DOHH2 (cell line): Measurements from ENCODE around the gene CDNF.
"Not testable (repeated sequence)": the region's sequence is repeated elsewhere in the genome, so short reads cannot be mapped to it uniquely, and the experiment has no call there.

Experiments
- H3F3A ChIP-seq: fragments of 200-600 bp; sonication (generic), shearing (Covaris generic); 2 replicates; pipeline ENCODE4 v1.6.0; 2016; ENCODE audit warnings: antibody characterized with exemption, mild to moderate bottlenecking; ENCODE audit not compliant: control insufficient read depth, insufficient read depth
- H3K27ac ChIP-seq: fragments of 200-600 bp; sonication (generic); 2 replicates; pipeline ENCODE4 v1.5.1; 2014; ENCODE audit warnings: low read depth, mild to moderate bottlenecking, low read length, moderate library complexity
- H3K27me3 ChIP-seq: fragments of 200-600 bp; sonication (generic); 2 replicates; pipeline ENCODE4 v1.6.1; 2014; ENCODE audit warnings: mild to moderate bottlenecking, low read length, mixed read lengths; ENCODE audit not compliant: control insufficient read depth
- H3K36me3 ChIP-seq: fragments of 200-600 bp; sonication (generic); 2 replicates; pipeline ENCODE4 v1.6.1; 2014; ENCODE audit warnings: mild to moderate bottlenecking, low read length, moderate library complexity, mixed read lengths; ENCODE audit not compliant: control insufficient read depth
- H3K4me1 ChIP-seq: fragments of 200-600 bp; sonication (generic); 2 replicates; pipeline ENCODE4 v1.6.1; 2014; ENCODE audit warnings: mild to moderate bottlenecking, low read length, mixed read lengths; ENCODE audit not compliant: control insufficient read depth
- H3K4me2 ChIP-seq: fragments of 200-600 bp; sonication (generic); 2 replicates; pipeline ENCODE4 v1.6.0; 2014; ENCODE audit warnings: mild to moderate bottlenecking, low read length, moderate library complexity
- H3K4me3 ChIP-seq: fragments of 200-600 bp; sonication (generic); 2 replicates; pipeline ENCODE4 v1.5.1; 2014; ENCODE audit warnings: mild to moderate bottlenecking, low read length, mixed read lengths
- H3K79me2 ChIP-seq: fragments of 200-600 bp; sonication (generic); 2 replicates; pipeline ENCODE4 v1.6.1; 2014; ENCODE audit warnings: mild to moderate bottlenecking, low read length, mixed read lengths; ENCODE audit not compliant: control insufficient read depth
- H3K9me2 ChIP-seq: fragments of 200-600 bp; sonication (generic); replicated peaks from 2 replicates; pipeline ENCODE4 v1.6.1; 2014; ENCODE audit warnings: mild to moderate bottlenecking, low read length, mixed read lengths; ENCODE audit not compliant: control insufficient read depth
- H3K9me3 ChIP-seq: fragments of 200-600 bp; sonication (generic); 2 replicates; pipeline ENCODE4 v1.6.1; 2014; ENCODE audit warnings: antibody characterized with exemption, low read length, mixed read lengths; ENCODE audit not compliant: control insufficient read depth, insufficient read depth
- H4K20me1 ChIP-seq: fragments of 200-600 bp; sonication (generic); 2 replicates; pipeline ENCODE4 v1.6.0; 2014; ENCODE audit warnings: low read depth, mild to moderate bottlenecking, antibody characterized with exemption, low read length, moderate library complexity; ENCODE audit not compliant: control insufficient read depth, insufficient read depth
- CTCF ChIP-seq: fragments of 200-600 bp; sonication (generic); IDR thresholded peaks from one replicate; pipeline ENCODE4 v1.5.1; 2014; ENCODE audit warnings: antibody characterized with exemption, mild to moderate bottlenecking, low read depth, low read length; ENCODE audit not compliant: poor library complexity, severe bottlenecking
- EZH2phosphoT487 ChIP-seq: fragments of 200-600 bp; sonication (generic); IDR thresholded peaks from 2 replicates; pipeline ENCODE4 v1.6.1; 2017; ENCODE audit warnings: borderline replicate concordance, mild to moderate bottlenecking, antibody characterized with exemption, low read length, moderate library complexity, mixed read lengths

CDNF gene

GRCh38 chr10:14820775-14821154 lies 17.1 kb downstream of the CDNF start:
- H3K27me3 ChIP-seq = no peaks in the 10 kb centered on the region
- no peaks in the 10 kb centered on the region for H3F3A ChIP-seq
- no peaks in the 10 kb centered on the region for H3K9me3 ChIP-seq
- TF ChIP-seq EZH2phosphoT487 (no peak), CTCF (no peak)
- no peaks in the 10 kb centered on the region for H3K9me2 ChIP-seq
- H3K4me1 ChIP-seq = peaks cover 28% of the 10 kb centered on the region
- H3K27ac ChIP-seq = no peak overlapping the region
- H3K36me3 ChIP-seq = no peaks in the 10 kb centered on the region
- 0 out of 2 replicates have a peak overlapping the region, but pooled peaks have one; percentile 8 for H3K4me2 ChIP-seq
- H4K20me1 ChIP-seq = no peaks in the 10 kb centered on the region
- no peak overlapping the region for H3K4me3 ChIP-seq
- H3K79me2 ChIP-seq = 0 out of 2 replicates have a peak, but pooled peaks cover 3% of the 10 kb centered on the region

- TF ChIP-seq EZH2phosphoT487 (no peak), CTCF (no peak)
- Histone ChIP-seq H3K9me2 (no peaks in the 10 kb centered on the region), H3K79me2 (0 out of 2 replicates have a peak, but pooled peaks cover 3% of the 10 kb centered on the region), H3K27ac (no peak overlapping the region), H3K9me3 (no peaks in the 10 kb centered on the region), H3K4me1 (peaks cover 28% of the 10 kb centered on the region), H3K4me2 (0 out of 2 replicates have a peak overlapping the region, but pooled peaks have one; percentile 8), H3K36me3 (no peaks in the 10 kb centered on the region), H3F3A (no peaks in the 10 kb centered on the region), H3K27me3 (no peaks in the 10 kb centered on the region), H4K20me1 (no peaks in the 10 kb centered on the region), H3K4me3 (no peak overlapping the region)
Observed at GRCh38 chr10:14820010-14820774, 17.6 kb downstream of the CDNF start.

- not testable (repeated sequence) for H3K79me2 ChIP-seq, H3K4me3 ChIP-seq, H3K27ac ChIP-seq, H3K9me3 ChIP-seq, H4K20me1 ChIP-seq, H3K27me3 ChIP-seq, H3K36me3 ChIP-seq, H3K4me2 ChIP-seq, H3F3A ChIP-seq, H3K9me2 ChIP-seq
- H3K4me1 ChIP-seq = peaks cover 28% of the 10 kb centered on the region
Observed at GRCh38 chr10:14816717-14817116, 21.1 kb downstream of the CDNF start.

GRCh38 chr10:14815681-14816080 lies 22.2 kb downstream of the CDNF start:
- Histone ChIP-seq H3K36me3 (no peaks in the 10 kb centered on the region), H3K4me3 (no peak overlapping the region), H3K4me1 (peaks cover 28% of the 10 kb centered on the region), H4K20me1 (no peaks in the 10 kb centered on the region), H3F3A (no peaks in the 10 kb centered on the region), H3K79me2 (no peaks in the 10 kb centered on the region), H3K9me2 (no peaks in the 10 kb centered on the region), H3K9me3 (no peaks in the 10 kb centered on the region), H3K27ac (no peak overlapping the region), H3K27me3 (no peaks in the 10 kb centered on the region), H3K4me2 (no peak overlapping the region)
- TF ChIP-seq CTCF (no peak), EZH2phosphoT487 (no peak)
